WI38 (cell line): Measurements from ENCODE around the gene DYNC2H1.
"Not testable (repeated sequence)": the region's sequence is repeated elsewhere in the genome, so short reads cannot be mapped to it uniquely, and the experiment has no call there.

Experiments used
- H3K4me3 ChIP-seq: 2 replicates; pipeline ENCODE4 v1.5.1; 2011; ENCODE audit warnings: low read depth, mild to moderate bottlenecking, control low read depth, low read length
- TF ChIP-seq, protein P1 (sequence below): IDR thresholded peaks from 2 replicates; pipeline ENCODE4 v1.5.1; 2012; ENCODE audit warnings: low read depth, mild to moderate bottlenecking, control low read depth, low read length

The DYNC2H1 gene

GRCh38 chr11:103359216-103359615 is 250.0 kb downstream of the DYNC2H1 start:
- no peak overlapping the region for H3K4me3 ChIP-seq
- TF ChIP-seq, protein P1, sequence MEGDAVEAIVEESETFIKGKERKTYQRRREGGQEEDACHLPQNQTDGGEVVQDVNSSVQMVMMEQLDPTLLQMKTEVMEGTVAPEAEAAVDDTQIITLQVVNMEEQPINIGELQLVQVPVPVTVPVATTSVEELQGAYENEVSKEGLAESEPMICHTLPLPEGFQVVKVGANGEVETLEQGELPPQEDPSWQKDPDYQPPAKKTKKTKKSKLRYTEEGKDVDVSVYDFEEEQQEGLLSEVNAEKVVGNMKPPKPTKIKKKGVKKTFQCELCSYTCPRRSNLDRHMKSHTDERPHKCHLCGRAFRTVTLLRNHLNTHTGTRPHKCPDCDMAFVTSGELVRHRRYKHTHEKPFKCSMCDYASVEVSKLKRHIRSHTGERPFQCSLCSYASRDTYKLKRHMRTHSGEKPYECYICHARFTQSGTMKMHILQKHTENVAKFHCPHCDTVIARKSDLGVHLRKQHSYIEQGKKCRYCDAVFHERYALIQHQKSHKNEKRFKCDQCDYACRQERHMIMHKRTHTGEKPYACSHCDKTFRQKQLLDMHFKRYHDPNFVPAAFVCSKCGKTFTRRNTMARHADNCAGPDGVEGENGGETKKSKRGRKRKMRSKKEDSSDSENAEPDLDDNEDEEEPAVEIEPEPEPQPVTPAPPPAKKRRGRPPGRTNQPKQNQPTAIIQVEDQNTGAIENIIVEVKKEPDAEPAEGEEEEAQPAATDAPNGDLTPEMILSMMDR = no peak

- TF ChIP-seq, protein P1 = no peak
- H3K4me3 ChIP-seq = no peak overlapping the region
Observed at GRCh38 chr11:103364687-103365086, 255.5 kb downstream of the DYNC2H1 start.

- H3K4me3 ChIP-seq = no peak overlapping the region
- TF ChIP-seq, protein P1 = no peak
Observed at GRCh38 chr11:103367650-103368049, 258.4 kb downstream of the DYNC2H1 start.

DNA sequence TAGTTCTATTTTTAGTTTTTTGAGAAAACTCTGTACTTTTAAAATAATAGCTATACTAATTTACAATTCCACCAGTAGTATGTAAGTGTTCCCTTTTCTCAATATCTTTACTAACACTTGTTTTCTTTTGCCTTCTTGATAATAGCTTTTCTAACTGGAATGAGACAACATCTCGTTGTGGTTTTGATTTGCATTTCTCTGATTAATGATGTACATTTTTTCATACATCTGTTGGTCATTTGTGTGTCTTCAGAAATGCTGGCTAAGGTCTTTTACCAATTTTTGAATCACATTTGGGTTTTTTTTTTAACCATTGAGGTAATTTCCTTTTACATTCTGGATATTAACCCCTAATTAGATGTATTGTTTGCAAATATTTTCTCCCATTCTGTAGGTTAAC is 258.9 kb downstream of the DYNC2H1 start:
- TF ChIP-seq, protein P1 = no peak

DNA sequence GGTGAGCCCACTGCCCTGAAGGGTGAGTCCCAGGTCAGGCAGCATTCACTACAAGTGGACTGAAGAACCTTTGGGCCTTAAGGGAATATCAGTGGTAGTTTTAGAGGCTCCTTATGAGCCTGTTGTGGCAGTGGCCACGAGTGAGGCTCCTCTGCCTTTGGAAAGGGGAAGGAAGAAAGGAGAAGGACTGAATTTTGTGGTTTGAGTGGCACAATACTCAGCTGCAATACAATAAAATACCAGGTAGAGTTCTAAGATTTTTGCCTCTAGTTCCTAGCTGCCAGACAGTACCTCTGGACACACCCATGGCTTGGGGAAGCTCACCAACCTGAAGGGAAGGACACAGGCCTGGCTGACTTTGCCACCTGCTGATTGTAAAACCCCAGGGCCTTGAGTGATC is 260.9 kb downstream of the DYNC2H1 start:
- no peak overlapping the region for H3K4me3 ChIP-seq

More for the DNA sequence above, 258.9 kb downstream of the DYNC2H1 start:
- no peak overlapping the region for H3K4me3 ChIP-seq

GRCh38 chr11:103372906-103373305 is 263.7 kb downstream of the DYNC2H1 start:
- TF ChIP-seq, protein P1 = no peak
- no peak overlapping the region for H3K4me3 ChIP-seq

More for the DNA sequence above, 260.9 kb downstream of the DYNC2H1 start:
- TF ChIP-seq, protein P1 = no peak

DNA sequence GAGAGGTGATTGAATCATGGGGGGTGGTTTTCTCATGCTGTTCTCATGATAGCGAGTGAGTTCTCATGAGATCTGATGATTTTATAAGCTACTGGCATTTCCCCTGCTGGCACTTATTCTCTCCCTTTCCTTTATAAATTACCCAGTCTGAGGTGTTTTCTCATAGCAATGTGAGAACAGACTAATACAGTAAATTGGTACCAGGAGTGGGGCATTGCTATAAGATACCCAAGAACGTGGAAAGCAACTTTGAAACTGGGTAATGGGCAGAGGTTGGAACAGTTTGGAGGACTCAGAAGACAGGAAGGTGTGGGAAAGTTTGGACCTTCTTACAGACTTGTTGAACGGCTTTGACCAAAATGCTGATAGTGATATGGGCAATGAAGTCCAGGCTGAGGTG is 265.0 kb downstream of the DYNC2H1 start:
- H3K4me3 ChIP-seq = not testable (repeated sequence)

DNA sequence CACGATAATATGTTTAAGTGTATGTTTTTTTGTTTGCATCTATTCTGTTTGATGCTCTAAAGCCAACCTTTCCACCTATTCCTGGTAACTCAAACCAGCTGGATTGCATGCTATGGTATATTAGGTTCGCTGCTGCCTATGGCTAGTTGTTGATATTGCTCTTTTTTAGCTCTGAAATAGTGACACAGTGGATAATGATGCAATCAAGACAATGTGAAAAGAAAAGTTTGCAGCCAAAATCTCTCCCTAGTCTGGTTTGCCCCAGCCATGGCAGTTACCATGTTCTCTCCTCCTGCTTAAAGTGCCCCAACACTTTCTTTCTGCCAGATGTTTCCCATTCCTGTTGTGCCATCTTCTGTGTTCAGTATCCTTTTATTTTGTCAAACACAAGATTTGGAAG is 269.7 kb downstream of the DYNC2H1 start:
- H3K4me3 ChIP-seq = no peak overlapping the region
- TF ChIP-seq, protein P1 = no peak
